Fibroblast of peridontal ligament (primary cell): Measurements from ENCODE around the gene ALK.

Experiments
- DNase-seq: peaks from one replicate; pipeline ENCODE4 v3.0.0-alpha.2; 2010; ENCODE audit errors: extremely low read depth

Gene ALK

DNA sequence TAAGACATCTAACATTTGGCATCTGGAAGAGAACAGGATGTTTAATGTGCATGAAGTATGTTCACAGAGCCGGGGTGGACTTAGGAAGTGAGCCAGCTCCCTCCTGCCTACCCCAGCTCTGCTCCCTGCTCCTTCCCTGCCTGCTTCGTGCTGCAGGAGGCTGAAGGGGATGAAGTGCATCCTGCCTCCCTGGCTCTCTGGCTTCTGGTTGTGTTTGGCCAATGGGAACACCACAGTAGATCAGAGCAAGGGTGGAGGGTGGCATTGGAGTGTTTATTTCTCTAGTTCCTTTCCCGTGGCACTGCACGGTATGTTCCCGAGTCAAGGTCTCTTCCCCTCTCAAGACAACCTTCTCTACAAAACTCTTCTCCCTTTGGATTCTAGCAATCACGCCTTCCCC, 426.3 kb downstream of the ALK start:
- no peak for DNase-seq

DNA sequence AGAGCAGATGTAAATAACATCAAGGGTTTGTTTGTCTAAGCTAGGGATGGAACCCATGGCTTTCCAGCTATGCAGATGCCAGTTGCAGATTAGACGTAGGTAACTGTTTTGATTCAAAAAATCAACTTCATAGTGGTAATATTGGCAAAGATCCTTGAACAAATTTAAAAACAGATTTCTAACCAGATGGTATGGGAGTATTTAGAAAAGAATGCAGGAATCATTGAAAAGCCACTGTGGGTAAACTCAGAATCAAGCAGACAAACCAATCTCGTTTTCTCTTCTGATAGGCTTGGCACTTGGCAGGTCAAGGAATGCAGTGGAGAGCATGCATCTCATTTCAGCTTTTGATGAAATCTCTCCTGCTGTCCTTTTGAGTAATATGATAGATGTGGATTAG, 428.7 kb downstream of the ALK start:
- DNase-seq: peak; percentile 49

DNA sequence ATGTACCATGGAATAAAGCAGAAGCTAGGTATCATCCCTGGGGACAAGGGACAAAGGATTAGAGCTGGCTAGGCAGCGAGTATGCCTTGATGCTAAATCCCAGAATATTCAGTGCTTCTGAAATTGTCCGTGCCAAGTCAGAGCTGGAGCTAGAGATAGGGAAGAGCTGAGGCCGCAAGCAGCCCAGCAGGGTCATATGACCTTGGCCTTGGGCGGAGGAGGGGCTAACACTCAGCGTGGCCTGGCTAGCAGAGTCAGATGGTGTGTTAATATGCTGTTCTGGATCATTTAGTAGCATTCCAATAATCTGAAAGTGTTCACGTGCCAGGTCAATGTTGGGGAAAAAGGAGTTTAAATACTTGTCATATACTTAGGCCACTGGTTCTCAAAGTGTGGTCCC, 431.3 kb downstream of the ALK start:
- DNase-seq: no peak

DNA sequence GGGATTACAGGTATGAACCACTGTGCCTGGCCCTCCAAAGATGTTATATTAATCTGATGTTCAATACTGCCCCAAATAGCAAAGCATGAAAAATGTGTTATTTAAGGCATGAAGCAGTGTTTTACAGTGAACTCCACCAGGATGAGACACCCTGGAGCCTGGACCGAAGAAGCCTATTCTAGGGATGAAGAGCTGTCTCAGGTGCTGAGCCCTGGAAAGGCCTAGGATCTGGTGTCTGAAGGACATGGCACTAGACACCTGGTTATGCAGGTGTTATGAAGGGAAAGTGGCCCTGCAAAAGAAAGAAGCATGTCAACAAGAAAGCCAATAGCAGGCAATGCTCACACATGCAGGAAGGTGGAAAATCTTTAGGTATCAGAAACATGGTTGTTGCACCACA, 431.8 kb downstream of the ALK start:
- no peak for DNase-seq

DNA sequence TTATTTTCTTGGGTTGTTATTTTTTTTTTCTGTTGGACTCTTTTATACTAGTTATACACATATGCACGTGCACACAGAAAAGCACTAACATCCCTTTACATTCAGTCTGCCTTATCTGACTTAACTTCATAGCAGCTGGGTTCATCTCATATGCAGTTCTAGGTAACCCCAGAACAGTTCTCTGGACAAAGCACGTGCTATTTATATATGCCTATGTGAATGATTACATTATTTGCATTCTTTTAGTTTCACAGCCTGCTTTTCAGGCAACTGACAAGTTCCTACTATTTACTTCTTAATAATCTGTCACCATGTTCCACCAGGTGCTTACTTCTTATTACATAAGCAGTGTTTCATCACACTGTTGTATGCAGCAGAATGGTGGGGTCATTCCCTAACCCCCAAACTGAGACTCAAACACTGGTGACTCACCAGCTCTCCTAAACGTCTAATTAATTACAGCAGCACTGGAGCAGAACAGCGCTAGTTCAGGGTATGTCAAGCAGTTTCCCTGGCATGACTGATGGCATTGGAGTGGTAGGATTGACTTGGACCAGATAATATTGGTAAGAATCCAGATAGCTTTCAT, 433.3 kb downstream of the ALK start:
- DNase-seq: no peak

DNA sequence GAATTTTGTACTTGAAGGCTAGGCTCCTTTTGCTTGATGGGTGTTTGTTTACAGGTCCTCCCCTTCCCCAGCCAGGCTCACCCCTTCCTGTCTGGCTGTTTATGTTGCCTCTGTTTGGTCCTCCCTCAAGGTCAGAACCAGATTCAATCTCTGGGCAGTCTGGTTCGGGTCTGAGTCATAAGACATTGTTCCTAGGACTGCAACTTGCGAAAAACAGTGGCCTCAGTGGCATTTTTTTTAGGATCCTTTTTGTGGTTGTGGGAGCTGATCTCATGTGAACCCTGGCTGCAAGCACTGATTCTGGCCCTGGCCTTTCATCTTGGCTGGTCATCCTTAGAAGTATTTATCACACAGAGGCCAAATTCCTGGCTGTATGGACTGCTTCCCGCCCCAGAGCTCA, 435.8 kb downstream of the ALK start:
- peak; percentile 20 for DNase-seq

DNA sequence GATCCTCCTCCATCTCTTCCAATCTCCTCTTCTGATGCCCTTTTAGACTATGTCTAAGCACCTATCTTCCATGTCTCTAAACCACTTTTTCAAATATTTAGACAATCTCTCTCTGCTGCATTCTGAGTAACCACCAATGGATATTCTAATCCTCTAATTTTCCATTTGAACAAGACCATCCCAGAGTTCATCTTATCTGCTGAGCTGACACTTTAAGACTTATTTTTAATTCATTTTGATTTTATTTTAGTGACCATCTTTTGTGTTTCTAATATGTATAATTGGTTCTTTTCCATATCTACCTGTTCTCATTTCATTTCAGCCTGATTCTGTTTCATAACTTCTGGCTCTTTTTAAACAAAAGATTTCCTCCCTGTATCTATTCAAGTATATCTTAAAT, 436.3 kb downstream of the ALK start:
- DNase-seq: no peak

DNA sequence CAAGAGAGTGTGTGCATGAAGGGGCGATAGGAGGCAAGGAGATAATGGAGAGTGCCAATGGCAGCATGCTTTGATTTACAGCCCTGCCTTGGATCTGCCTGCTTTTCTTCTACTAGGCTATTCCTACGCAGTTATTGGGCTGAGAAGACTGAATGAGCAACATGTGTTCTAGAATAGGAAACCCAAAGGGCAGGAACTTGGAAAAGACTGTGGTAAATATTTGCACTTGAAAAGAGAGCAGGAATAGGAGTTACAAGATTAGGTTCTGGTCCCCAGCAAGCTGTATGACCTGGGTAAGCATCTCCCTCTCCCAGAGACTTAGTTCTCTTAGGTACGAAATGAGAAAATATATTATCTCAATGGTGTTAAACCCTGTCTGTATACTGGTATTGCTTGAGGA, 438.5 kb downstream of the ALK start:
- DNase-seq: no peak

DNA sequence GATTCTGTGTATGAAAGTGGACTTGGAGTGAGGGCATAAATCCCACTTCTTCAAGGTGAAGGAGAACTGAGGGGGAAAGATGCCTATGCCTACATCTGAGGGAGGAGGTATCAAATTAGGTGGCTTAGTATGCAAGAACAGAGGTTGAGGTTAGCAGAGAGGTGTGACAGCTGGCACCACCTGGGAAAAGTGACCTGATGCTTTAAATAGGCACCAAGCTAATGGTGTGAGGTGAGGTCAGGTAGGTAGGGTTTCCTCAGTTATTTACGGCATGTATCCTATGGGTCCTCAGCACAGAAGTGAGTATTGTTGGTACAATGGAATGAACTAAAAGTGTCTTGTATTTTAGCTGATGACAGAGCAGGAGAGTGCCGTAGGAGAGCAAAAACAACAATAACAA, 439.0 kb downstream of the ALK start:
- no peak for DNase-seq

DNA sequence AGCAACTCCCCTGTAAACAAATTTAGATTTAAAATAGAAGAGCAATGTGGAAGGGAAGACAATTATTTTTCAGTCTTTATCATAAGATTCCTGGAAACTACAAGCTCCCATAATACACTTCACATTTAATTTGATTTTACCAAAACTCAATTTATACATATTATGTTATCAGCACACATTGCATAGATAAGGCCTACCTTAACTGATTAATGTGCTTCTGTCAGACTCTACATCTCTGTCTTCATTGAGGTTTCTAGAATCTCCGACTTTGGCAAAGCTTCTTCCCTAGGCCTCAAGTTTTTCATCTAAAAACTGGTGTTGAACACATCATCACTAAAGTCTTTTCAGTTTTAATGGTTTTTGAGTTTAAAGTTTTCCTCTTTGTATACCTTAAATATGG, 440.1 kb downstream of the ALK start:
- no peak for DNase-seq

DNA sequence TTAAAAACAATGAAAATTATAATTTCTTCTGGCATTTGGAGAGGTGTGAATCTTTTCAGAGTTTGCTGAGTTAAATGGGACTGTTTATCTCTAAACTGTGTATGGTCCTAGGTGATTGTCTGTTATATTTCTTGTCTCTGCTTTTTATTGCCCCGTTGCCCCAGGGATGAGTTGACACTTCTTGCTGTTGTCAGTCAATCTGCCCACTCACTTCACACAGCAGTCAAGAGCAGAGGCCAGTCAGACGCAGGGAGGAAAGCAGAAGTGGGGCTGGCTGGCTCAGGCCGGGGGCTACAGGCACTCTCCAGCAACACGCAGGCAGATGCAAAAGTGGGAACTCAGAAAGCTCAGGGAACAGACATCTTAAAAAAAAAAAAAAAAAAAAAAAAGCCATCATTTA, 441.0 kb downstream of the ALK start:
- no peak for DNase-seq

DNA sequence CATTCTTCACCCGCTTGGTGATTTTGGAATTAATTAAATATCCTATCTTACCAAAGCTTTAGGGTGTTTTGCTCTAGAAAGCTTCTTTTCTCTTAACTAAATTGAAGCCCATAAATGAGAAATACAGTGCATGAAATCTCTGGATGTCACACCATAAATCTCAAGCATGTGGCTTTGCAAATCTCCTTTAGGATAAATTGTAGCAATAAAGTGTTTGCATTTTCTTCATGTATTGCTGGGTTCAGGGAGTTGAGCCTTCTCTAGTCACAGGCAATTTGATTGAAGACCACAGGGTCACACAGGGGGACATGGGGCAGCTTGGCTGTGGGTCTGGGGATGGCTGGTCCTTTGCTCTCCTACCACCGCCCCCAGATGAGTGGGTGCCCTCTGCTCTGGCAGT, 442.0 kb downstream of the ALK start:
- no peak for DNase-seq

DNA sequence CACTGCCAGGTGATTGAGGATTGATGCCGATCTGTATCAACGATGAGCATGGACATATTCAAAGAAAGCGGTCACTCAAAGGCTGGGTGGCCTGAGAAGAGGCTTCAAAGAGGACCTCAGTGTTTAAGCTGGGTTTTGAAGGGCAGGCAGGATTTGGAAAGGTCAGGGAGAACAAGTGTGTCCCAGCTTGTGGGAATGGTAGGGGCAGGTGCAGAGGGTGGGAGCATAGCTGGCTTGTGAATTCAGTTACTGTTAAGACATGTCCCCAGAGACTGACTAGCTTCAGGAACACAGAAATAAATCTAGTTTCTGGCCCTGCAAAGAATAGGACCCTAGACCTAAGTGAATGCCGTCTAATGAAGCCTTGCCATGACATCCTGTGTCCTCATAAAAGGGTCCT, 442.7 kb downstream of the ALK start:
- DNase-seq: no peak

DNA sequence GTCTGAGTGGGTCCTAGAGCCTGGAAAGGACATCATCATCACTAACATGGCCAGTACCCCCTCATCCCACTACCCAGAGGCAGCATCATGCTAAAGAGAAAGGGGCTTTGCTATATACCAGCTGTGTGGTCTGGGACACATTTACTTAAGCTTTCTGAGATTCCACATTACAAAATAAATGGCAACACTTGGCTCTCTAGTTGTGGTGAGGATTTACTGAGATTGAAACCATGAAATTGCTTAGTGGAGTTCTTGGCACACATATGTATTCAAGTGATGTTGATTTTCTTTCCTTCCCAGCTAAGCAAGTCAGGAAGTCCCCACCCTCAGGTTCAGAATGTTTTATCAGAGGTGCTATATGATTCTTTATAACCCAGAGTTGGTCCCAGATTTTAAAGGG, 444.2 kb downstream of the ALK start:
- peak; percentile 48 for DNase-seq

DNA sequence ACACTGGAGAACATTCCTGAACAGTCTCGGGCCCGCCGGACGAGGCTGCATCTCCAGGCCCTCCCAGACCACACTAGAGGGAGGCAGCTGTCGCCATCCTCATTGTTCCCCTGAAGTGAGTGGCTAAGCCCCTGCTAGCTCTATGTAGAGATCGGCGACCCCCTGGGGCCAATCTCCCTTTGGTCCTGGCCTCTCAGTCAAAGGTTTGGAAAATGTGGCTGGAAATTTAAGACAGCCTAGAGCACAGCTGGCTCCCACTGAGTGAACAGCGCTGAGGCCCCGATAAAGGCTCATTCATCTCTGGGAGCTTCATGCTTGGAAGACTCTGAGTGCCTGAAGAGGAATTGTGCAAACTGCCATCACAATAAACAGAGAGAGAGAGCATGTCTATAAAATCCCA, 445.9 kb downstream of the ALK start:
- no peak for DNase-seq

DNA sequence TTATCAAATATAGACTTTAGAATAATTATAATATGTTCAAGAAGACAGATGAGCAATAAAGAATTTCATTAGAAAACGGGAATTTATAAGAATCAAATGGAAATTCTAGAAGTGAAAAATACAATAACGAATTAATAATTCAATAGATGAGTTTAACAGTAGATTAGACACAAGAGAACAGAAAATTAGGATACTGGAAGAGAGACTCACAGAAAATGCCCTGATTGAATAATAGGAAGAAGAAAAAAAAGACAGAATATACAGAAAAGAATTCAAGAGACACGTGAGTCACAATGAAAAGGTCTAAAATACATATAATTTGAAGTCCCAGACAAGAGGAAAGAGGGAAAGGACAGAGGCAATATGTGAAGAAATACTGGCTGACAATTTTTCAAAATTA, 451.4 kb downstream of the ALK start:
- no peak for DNase-seq

DNA sequence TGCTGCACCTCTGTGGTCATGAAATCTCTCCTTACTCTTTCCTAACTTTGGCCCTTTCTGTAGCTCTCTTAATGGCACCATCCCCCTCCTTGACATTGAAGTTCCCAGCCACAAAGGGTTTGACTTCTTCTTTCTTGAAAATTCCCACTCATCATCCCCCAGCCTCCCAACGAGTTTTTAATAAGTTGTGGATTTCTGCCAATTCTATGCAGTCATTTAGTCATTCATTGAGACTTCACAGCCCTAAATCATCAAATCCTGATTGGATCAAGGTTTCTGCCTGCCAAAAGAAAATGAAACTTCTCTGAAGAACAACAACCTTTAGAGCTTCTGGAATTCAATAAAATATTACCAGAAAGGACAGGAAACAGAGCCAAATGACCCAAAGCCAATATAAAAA, 451.9 kb downstream of the ALK start:
- DNase-seq: no peak

DNA sequence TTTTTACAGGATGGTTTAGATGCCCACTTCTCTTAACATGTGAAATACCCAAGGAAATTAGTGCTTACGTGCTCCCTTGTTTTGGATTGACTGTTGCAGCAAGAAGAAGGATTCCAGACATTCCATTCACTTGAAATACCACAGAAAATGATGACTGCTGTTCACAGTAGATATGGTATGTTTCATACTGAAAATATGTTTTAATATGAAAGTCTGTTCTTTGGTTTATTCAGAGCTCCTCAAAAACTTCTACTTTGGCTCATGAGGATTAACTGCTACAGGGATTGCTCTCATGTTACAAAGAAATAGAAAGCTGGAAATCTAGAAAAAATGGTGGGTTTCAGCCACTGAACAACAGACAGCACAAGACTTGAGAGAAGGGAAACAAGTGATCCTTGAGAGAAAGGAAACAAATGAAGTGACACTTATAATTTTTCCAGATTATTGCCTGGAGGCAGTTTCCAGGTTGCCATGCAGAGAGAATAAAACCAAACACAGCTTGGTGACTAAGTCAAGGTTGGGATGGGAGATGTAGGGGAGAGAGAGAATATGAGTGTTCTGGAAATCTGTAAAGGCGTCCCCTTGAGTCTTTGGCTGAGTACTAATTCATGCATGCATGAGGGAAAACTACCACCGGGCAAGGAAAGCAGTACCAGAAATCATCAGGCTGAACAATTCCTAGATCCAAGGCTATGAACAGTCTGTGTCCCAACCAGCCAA, 458.0 kb downstream of the ALK start:
- DNase-seq: peak; percentile 92

DNA sequence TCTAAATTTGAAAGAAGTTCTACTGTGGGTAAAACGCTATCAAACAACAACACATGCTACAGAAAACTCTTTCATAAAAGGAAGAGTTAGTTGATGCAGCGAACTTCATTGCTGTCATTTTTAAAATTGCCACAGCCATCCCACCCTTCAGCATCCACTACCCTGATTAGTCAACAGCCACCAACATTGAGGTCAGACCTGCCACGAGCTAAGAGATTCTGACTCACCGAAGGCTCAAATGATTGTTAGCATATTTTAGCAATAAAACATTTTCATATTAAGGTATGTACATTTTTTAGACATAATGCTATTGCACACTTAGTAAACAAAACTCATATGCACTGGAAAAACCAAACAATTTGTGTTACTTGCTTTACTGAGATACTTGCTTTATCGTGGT, 459.1 kb downstream of the ALK start:
- peak; percentile 47 for DNase-seq

DNA sequence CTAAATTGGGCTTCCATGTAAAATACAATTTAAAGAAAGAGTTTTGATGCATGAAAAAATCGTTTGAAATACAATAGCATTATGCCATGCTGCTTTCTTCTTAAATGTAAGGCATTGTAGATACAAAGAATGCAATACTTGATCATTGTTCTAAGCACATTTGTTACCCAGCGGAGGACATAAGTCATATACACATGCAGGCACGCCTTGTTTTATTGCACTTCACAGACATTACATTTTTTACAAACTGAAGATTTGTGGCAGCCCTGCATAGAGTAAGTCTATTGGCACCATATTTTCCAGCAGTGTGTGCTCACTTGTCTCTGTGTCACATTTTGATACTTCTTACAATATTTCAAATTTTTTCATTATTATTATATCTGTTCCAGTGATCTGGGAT, 461.2 kb downstream of the ALK start:
- DNase-seq: no peak

DNA sequence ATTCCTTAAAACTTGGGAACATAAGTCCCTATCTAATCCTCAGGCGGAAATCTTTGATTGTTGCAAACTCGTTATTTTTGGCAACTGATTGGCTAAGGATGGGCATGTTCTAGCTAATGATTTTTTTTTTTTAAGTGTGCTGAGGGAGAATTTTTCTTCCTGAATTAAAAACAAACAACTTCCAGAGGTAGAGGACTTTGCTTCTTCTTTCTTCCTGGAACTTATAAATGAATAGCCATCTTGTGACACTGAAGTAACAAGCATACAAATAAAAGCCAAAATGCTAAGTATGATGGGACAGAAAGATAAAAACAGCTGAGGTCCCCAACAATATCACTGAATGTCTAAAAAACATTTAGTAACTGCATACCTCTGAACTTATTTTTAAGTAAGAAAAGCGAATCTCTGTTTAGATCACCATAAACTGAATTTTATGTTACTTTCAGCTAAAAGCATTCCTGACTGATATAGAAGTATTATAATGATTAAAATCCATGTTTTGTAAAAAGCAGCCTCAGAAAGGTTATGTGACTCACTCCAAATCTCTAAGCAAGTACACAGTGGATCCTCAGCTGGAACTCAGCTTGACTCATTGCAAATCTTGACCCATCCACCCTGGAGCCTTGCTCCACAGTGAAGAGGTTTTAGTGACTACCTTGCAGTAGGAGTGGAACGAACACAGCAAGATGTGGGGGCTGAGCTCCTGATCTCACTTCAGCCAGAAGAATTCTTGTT, 461.8 kb downstream of the ALK start:
- DNase-seq: peak; percentile 77

DNA sequence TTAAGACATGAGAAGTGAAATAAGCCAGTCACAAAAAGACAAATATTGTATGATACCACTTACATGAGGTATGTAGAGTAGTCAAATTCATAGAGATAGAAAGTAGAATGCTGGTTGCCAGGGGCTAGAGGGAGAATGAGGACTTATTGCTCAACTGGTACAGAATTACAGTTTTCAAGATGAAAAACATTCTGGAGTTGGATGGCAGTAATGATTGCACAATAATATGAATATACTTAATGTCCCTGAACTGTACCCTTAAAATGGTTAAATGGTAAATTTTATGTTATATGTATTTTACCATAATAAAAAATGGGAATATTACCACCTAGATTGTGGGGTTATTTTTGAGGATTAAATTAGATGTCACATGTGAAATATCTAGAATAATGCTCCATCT, 465.0 kb downstream of the ALK start:
- DNase-seq: no peak

DNA sequence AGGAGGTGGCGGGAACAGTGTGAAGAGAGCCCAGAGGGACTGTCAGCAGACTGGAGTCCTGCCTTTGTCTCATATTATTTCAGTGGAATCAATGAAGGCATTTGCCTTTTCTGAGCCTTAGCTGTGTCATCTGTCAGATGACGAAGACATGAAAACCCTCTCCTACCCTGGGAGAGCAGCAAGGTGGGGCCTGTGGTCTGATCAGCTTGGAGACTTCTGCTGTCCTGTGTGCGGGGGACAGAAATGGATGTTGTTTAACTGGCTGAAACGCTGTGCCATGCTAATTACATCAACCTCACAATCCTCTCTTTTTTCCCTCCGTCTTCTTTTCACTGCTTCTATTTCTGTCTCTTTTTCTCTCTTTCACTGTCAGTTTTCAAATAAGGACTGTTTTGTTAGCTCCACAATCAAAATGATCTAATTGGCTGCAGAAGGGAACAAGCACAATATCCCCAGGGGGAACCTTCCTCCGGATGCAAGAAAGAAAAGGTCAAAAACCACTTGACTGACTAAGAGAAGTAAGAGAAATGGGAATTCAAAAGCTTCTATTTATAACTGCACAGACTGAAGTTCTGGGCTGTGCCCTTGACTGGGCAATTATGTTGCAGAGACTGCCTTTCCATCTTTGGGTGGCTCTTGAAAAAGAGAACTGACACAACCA, 466.1 kb downstream of the ALK start:
- DNase-seq: peak; percentile 64
